Activated T-helper 9 cell treated with anti-CD3 and anti-CD28 coated beads, Interleukin-2, amount 50 U/mL, for 16 hours (primary cell): ENCODE results near the gene GPBAR1.
"Not testable (repeated sequence)": the region's sequence is repeated elsewhere in the genome, so short reads cannot be mapped to it uniquely, and the experiment has no call there.

Experiments
- DNase-seq: peaks from one replicate; pipeline ENCODE4 v3.0.0-alpha.2; 2020; ENCODE audit warnings: low read depth

GPBAR1 gene

DNA sequence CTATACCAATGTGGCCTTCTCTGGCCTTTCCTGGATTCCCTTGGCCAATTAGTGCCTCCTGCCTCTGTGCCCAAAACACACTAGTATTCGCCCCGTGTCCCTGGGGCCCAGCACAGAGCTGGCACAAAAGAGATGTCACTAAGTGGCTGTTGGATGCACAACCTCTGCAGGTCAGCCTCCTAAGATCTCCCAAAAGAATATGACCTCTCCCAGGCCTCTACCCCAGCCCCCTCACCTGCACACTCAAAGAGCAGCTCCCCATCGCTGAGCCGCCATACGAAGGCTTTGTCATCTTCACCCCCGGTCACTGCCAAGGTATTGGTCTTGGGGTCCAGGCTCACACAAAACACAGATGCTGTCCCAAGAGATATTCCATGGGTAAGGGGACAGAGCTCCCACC is 6.4 kb downstream of the GPBAR1 start:
- DNase-seq, result no peak

DNA sequence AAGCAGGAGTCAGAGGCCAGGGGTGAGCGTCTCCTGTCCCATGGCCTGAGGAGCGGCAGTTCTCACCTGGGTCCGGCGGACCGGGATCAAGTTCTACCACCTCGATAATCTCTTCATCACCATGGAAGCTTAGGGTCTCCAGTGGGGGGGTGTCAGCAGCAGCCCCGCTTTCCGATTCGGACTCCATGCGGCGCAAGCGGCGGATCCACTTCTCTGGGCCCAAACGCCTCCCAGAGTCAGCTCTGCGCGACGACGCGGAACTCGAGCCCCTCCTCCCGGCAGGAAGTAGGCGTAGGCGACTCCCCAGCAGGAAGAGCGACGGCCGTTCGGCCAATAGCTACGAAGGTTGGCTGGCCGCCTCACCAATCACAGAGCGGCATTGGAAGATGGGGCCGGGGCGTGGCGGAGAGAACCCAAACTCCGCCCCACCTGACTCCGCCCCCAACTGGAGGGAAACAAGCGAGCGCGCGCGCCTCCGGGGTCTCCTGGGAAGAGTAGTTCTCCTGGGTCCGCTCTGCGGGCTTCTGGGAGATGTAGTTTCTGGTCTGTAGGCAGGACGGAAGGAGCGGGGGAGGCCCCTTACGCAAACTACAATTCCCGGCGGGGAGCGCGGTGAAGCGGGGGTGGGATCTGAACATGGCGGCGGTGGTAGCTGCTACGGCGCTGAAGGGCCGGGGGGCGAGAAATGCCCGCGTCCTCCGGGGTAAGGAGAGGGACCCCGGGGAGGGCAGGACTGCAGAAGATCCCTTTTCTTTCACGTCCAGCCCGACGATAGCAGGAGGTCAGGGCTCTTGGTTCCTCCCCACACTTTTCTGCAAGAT is 9.3 kb downstream of the GPBAR1 start, which contains the start of the genes AAMP and PNKD:
TSS of gene AAMP (minus strand) at position 238 of the 821 bp plus-strand sequence. CDS start at position 187, 51 bp downstream.
TSS of gene PNKD (plus strand) at position 620 of the 821 bp plus-strand sequence. CDS start at position 637, 17 bp downstream.
- DNase-seq, result peak; percentile 100

DNA sequence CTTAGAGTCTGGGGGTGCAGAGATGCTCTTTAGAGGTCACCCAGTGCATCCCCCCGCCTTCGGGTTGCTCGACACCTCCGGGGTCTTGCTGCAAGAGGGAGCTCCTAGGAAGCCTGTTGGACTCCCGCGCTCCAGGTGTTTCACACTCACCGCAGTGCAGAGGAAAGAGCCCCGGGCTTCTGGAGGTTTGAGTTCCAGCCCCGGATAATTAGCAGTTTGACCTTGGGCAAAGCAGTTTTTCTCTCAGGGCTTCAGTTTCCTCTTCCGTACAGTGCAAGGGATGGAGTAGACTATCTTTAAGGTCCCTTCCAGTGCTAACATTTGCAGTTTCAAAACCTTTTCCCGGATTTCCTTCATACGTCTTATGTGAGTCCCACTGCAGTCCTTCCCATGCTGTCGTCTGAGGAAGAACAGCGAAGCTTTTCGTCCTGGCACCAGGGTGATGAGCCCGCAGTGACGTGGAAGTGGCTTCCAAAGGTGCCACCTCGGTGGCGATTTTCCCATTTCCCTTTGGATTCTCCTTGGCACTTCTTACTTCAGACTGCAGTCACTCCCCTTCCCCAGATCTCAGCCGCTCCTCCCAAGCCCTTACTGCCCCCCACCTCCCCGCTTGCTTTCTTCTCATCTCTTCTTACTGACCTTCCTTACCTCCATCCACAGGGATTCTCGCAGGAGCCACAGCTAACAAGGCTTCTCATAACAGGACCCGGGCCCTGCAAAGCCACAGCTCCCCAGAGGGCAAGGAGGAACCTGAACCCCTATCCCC is 10.1 kb downstream of the GPBAR1 start:
- no peak for DNase-seq

DNA sequence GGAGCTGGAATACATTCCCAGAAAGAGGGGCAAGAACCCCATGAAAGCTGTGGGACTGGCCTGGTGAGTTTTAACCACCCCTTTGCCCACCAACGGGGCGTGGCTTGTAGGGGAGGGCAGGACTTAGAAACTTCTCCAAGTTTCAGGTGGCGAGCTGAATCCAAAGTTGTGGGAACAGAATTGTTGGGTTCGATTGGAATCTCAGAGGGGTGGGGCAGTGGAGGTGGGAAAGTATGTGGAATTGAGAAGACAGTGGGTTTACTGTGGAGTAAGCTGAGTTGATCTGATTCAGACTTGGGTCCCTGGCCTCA is 10.6 kb downstream of the GPBAR1 start:
- no peak for DNase-seq

DNA sequence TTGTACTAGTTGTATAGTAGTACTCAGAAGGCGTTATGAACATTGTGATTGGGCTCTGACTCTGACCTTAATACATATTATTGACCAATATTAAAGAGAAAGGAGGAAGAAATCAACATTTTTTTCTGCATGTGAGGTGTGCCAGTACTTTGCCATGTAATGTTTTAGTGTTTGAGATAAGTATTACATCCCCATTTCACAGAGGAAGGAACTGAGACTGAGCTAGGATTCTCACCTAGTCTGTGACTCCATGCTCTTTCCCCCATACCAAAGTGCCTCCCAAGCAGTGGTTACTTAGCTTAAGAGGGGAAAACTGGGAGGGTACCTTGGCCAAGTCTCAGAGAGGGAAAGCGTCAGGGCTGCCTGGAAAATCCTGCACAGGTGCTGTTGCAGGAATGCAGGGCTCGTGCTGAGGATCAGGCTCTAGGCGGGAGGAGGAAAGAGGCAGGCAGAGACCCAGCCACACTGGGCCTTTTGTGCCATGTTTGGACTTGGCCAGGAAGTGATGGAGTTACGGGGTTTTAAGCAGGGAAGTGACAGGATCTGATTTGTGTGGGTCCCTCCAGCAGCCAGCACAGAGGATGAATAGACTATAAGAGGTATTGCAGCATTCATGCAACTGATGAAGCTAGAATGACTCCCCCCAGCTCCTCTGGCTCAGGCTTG is 11.2 kb downstream of the GPBAR1 start:
- DNase-seq, result no peak

DNA sequence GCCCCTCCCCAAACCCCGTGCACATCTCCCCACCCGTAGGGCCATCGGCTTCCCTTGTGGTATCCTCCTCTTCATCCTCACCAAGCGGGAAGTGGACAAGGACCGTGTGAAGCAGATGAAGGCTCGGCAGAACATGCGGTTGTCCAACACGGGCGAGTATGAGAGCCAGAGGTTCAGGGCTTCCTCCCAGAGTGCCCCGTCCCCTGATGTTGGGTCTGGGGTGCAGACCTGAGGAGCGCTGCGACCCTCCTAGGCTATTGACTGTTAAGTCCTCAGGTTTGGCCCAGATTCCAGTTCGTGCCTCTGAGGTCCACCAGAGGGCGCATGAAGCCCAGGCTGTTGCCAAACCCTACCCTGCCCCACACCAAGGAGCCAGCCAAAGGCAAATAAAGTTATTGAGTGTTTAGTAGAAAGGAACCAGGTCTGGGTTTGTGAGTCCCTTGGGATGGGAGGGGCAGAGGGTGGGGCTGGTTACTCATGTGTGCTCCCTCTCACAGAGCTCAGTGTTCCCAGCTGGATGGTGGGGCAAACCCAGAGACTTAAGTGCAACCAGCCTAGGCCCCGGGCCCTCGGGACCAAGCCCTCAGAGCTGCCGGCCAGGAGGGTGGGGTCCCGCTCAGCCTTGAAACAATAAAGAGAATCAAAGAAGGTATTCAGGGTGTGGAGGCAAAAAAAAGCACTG is 11.9 kb downstream of the GPBAR1 start:
- peak; percentile 67 for DNase-seq

DNA sequence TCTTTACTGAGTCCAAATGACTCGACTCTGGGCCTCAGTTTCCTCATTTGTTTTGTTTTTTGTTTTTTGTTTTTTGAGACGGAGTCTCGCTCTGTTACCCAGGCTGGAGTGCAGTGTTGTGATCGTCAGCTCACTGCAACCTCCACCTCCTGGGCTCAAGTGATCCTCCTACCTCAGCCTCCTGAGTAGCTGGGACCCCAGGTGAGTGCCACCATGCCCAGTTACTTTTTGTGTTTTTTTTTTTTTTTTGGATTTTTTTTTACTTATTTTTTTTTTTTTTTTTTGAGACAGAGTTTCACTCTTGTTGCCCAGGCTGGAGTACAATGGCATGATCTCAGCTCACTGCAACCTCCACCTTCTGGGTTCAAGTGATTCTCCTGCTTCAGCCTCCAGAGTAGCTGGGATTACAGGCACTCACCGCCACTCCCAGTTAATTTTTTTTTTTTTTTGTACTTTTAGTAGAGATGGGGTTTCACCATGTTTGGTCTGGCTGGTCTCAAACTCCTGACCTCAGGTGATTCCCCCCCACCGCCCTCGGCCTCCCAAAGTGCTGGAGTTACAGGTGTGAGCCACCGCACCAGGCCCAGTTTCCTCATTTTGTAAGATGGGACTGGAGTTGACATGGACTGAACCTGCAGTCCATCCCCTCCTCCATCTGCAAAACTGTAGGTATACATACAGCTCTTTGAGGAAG is 12.5 kb downstream of the GPBAR1 start:
- not testable (repeated sequence) for DNase-seq

DNA sequence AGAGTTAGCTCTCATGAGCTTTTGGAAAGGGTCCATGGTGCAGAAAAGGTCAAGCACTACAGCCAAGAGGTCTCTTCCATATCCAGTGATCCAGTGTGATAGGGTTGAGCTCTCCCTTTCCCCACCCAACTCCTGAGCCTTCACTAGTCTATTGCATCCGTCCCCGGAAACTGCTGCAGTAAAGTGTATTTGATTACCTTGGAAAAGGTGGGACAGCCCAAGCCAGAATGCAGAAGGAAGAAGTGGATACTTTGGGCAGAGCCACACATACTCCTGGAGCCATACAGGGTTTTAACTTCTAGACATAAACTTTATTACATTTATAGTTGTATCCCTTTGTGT is 13.1 kb downstream of the GPBAR1 start:
- no peak for DNase-seq

DNA sequence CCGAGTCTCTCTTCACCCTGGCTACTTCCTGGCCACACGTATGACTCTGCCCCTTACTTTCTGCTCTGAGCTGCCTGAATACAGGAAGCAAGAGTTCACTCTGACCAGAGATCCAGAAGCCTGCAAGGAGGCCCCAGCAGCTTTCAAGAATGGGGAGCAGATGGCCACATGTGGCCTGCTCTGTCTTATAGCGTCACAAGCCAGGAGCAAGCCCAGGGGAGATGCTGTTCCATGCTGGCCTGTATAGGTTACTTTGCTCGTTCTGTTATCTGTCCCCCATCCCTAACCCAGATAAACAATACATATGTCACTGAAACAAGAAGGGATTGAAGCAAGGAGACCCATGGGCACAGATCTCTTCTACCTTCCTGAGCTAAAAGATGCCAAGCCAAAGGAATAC is 13.8 kb downstream of the GPBAR1 start:
- no peak for DNase-seq

DNA sequence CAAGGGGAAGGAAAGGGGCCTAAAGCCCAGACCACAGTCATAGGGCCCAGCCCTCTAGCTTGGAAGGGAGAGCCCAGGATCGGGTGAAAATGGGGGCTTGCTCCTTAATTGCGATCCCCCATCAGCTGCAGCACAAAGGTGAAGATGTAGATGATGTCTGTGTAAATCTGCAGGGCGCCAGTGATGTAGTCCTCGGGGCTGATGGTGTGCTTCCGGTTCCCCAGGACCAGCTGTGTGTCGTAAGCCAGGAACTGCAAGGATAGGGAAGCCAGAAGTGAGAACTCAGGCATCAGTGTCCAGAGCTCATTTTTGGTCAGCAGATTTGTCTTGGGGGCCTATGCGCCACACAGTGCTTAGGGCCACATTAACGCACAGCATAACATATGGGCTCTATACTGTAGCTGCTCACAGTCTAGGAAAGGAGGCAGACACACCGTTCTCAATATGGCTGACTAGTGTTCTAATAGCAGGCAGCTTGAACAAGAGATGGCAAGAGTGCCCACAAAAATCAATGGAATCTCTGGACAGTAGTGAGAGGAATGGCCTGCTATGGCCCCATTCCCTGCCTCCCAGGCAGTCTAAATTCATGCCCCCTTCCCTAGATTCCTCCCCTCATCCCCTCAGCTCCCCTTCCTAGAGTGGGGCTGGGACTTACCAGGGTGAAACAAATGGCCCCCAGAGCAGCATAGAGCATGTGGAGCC is 14.7 kb downstream of the GPBAR1 start:
- no peak for DNase-seq

DNA sequence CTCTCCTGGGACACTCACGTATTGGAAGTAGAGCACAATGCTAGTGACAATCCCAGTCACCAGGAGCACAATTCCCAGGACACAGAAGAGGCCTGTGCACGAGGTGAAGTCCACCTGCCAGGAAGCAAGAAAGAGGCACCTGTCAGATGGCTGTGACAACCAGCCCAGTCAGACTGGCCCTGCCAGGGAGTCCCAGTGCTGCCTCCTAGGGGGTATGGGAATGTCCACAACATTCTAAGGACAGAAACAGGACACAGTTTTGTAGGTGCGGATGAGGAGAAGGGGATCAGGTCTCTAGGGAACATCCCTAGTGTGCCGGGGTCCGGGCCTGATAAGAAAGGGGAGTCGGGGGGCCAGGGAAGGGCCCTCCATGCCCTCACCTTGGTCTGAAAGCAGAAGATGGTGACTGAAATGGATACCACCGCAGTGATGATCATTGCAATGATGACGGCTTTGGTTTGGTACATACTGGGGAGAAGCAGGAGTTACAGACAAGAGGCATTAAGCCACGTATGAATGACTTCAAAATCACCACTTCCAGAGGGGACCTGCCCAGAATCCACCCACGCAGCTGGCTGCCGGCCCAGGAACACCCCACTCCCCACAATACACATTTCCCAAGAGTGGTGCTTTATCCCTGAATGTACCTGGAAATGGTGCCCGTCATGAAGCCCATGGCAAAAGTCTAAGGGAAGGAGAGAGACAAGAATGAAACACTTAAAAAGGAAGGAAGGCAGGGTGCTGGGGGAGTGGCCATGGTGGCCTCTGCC is 16.4 kb downstream of the GPBAR1 start:
- DNase-seq, result no peak

DNA sequence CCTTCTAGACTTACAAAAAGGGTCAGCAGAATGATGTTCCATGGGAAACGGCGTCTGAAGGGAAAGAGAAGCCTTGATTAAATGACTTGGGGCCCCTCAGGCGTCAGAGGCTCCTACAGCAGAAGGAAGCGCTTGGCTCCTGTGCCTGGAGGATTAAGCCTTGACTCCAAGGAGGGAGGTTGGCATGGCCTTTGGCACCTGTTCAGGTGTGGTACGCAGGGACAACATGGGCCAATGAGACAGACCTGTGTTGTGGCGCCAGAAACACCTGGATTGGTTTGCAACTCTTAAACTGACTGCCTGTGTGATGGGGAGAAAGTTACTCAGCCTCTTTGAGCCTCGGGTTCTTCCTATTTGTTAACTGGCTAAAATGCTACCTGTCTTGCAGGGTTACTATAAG is 17.1 kb downstream of the GPBAR1 start:
- DNase-seq, result no peak

DNA sequence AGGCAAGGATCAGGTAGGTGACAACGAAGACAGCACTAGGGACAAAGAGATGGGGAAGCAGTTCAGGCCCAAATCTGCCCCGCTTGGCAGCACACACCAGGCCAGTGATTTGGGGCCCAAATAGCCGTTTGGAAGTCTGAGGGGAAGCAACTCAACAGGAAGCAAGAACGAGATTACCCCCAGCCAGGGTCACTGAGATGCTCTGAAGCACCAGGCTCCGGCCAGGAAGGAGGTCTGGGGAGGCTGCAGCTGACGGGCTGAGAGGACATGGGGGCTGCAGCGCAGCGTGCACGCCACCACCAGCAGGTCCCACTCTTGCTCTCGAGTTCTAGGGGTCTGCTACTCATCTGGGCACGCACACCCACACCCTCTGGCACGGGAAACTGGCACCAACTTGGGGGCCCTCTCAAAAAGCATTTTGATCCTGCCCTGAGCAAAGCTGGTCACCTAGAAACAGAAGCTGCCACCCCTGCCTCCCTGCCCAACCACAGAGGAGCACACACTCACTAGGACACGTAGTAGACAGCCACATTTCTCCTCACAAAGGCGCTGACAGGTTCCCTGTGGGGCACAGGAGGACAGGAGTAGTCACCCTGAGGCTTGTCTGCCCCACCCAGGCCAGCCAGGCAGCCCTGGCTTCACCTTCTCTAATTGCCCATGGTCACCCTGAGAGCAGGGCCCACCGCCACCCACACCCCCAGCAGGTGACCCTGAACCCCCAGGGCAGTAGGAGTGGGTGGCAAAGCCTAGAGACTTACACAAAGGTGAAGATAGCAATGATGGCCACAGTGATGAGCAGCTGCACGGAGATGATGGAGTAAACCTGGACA is 17.9 kb downstream of the GPBAR1 start:
- no peak for DNase-seq

DNA sequence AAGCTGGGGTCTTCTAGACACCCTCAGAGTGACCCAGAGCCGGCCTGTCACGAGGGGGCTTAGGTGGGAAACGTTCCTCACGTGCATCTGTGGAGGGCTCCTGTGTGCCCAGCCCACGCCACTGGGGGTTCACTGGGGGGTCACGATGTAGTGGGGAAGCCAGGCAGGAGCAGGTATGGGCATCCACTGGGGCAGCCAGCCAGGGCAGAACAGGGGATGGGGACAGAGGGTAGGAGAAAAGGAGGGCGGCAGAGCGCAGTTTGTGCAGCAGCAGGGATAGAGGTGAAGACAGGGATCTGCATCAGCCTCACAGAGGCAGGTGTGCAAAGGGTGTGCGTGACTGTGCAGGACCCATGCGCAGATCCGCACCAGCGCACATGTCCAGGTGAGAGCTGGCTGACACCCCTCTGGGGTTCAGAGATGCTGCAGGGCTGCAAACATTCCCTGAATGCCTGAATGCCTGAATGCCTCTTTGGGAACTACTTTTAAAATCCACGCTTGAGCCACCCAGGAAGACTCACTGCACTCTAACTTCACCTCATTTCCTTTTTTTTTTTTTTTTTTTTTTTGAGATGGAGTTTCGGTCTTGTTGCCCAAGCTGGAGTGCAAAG is 19.6 kb downstream of the GPBAR1 start:
- no peak for DNase-seq

DNA sequence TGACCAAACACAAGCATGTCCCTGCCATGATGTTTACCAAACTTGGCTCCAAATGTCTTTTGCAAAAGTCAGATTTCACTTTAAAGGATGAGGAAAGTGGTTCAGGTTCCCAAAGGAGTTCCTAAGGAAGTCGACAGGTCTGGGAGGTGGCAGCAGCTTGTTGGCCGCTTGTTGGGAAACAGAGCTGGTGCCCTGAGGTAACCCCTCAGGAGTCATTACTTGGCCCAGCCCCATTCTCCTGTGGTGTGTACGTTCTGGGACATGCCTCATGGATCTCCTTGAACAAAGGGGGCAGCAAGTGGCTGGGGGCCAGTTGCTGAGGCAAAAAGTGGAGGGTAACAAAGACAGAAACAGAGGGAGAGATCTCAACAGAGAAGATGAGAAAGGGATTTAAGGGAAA is 20.6 kb downstream of the GPBAR1 start:
- DNase-seq, result no peak

DNA sequence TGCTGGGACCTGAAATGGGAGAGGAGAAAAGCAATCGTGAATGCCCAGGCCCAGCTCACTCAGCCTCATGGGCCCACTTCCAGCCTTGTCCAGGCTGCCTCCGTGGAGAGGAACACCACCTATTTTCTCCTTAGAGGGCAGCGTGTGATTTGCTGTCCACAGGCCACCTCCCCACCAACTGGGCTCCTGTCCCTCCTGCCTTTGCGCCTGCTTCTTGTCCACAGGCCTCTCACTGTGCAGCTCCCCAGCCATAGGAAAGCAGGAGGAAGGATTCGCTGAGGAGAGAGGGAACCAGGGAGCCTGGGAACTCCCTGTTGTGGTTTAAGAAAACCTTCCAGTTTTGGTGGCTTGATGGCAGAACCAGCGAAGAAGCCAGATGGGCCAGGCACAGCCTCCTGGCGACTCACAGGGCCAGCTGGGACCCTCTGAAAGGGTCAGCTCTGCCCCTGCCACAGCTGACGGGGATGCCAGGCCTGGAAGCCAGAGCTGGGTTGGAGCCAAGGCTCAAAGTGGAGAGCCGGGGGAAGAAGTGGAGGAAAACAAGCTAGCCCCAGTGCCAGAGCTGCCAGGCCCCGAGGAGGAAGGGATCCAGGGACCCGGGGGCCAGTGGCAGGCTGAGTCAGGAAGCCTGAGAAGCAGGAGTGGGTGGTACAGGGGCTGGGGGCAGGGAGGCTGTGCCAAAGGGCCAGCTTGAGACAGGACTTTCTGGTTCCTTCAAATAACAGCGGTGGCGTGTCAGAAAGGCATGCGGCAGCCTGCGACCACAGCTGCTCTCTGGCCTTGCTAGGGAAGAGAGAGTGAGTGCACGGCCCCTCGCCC is 21.6 kb downstream of the GPBAR1 start:
- no peak for DNase-seq

DNA sequence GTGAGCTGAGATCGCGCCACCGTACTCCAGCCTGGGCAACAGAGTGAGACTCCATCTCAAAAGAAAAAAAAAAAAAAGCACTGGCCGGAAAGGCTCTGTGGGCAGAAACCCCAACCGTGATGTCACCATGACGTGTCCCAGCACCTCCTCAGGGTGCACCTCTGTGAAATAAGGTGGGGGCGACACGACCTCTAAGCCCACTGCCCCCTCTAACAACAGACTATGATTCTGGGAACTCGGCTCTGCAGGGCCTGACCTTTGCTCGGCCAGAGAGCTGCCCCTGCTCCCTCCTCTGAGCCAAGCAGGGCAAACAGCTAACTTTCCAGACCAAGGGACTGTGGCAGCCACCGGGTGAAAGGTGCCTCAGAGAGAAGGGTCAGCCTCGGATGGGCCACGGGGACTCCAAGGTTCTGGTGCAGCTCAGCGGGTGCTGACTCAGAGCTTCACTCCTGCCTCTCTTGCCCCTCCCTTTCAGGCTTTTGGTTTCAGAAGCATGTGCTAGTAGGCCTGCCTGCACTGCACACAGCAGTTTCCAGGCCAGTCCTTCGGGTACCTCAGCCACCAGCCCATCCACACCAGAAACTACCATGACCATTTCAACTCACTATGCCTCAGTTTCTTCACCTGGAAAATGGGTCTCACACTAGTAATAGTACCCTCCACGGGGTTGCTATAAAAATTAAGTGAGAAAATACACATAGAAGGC is 23.4 kb downstream of the GPBAR1 start:
- peak; percentile 51 for DNase-seq
